HCT116 (cell line): ENCODE data around the gene GZF1.

Experiments
- ATF3 ChIP-seq: IDR thresholded peaks from 2 replicates; pipeline ENCODE4 v1.6.1; 2012
- POLR2A ChIP-seq: IDR thresholded peaks from 2 replicates; pipeline ENCODE4 v1.7.0; 2011; ENCODE audit warnings: borderline replicate concordance; ENCODE audit not compliant: insufficient read depth, insufficient read length; ENCODE audit errors: extremely low read depth
- POLR2AphosphoS5 ChIP-seq: IDR thresholded peaks from 2 replicates; pipeline ENCODE4 v1.6.1; 2011; ENCODE audit warnings: mild to moderate bottlenecking, low read depth, low read length, moderate library complexity
- REST ChIP-seq: IDR thresholded peaks from 2 replicates; pipeline ENCODE4 v1.6.1; 2012; ENCODE audit warnings: low read depth
- TF ChIP-seq, protein P1 (sequence below), 3 experiments: fragments of 200-600 bp in 1 of 3; sonication (generic) in 1 of 3; IDR thresholded peaks in 2 of 3; conservative IDR thresholded peaks in 1 of 3; 2 replicates each; pipeline ENCODE4 v1.5.1; 2012 to 2017; ENCODE audit warnings: low read depth in 2 of 3, low read length in 2 of 3, antibody characterized with exemption in 1 of 3, borderline replicate concordance in 1 of 3, control low read depth in 1 of 3, mild to moderate bottlenecking in 1 of 3, mixed read lengths in 1 of 3, mixed run types in 1 of 3, moderate library complexity in 1 of 3; ENCODE audit not compliant: insufficient read depth in 1 of 3

DNA sequence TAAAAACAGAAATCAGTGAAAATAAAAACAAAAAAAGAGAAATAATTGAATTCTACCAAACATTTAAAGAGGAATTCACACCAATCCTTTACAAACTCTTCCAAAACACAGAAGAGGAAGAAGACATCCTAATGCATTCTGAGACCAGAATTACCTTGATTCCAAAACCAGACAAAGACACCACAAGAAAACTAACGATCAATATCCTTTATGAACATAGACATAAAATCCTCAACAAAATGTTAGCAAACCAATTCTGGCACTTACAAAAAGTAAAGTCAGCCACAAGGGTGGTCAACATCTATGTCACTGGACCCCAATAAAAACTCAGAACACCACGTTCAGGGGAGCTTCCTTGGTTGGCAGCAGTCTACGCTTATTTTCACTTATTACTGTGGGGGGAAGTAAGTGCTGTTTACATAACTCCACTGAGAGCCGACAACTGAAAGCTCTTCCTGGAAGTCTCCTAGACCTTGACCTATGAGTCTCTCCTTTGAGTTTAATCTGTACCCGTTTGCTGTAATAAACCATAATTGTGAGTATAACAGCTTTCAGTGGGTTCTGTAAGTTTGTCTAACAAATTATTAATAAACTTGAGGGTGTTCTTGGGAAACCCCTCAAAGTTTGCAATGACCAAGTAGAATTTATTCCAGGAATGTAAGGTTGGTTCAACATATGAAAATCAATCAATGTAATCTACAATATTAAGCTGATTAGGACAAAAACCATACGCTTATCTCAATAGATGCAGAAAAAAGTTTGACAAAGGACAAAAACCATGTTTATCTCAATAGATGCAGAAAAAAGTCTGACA, 24.5 kb downstream of the GZF1 start:
- TF ChIP-seq, protein P1, sequence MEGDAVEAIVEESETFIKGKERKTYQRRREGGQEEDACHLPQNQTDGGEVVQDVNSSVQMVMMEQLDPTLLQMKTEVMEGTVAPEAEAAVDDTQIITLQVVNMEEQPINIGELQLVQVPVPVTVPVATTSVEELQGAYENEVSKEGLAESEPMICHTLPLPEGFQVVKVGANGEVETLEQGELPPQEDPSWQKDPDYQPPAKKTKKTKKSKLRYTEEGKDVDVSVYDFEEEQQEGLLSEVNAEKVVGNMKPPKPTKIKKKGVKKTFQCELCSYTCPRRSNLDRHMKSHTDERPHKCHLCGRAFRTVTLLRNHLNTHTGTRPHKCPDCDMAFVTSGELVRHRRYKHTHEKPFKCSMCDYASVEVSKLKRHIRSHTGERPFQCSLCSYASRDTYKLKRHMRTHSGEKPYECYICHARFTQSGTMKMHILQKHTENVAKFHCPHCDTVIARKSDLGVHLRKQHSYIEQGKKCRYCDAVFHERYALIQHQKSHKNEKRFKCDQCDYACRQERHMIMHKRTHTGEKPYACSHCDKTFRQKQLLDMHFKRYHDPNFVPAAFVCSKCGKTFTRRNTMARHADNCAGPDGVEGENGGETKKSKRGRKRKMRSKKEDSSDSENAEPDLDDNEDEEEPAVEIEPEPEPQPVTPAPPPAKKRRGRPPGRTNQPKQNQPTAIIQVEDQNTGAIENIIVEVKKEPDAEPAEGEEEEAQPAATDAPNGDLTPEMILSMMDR (IDR thresholded peaks at IDR 0.05 in 2 of 3, conservative IDR thresholded peaks at IDR 0.05 in 1 of 3; ENCODE audit: borderline replicate concordance in 1 of 3, insufficient read depth in 1 of 3, low read depth in 2 of 3, low read length in 2 of 3) = no peak
- no peak for TF ChIP-seq POLR2AphosphoS5
- TF ChIP-seq POLR2A = no peak
- no peak for TF ChIP-seq REST
- TF ChIP-seq ATF3 = no peak
